GM12873 (cell line): ENCODE measurements around the gene SARNP.

Source experiments
- CTCF ChIP-seq: IDR thresholded peaks from 2 replicates; pipeline ENCODE4 v1.5.1; 2012; ENCODE audit warnings: low read depth, mild to moderate bottlenecking, moderate library complexity, low read length, control low read depth; ENCODE audit not compliant: insufficient read depth; ENCODE audit errors: missing control alignments

The SARNP gene, protein sequence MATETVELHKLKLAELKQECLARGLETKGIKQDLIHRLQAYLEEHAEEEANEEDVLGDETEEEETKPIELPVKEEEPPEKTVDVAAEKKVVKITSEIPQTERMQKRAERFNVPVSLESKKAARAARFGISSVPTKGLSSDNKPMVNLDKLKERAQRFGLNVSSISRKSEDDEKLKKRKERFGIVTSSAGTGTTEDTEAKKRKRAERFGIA

GRCh38 chr12:55817345-55818139, at the start of gene SARNP, which contains the start of gene ORMDL2:
Gene SARNP (minus strand): TSS chr12:55817724. CDS start chr12:55817701, 23 bp downstream.
Gene ORMDL2 (plus strand): TSS chr12:55818041. CDS start chr12:55819000, 959 bp downstream.
- TF ChIP-seq CTCF = no peak

GRCh38 chr12:55865327-55865726, 47.8 kb upstream of the SARNP start:
- no peak for TF ChIP-seq CTCF

DNA sequence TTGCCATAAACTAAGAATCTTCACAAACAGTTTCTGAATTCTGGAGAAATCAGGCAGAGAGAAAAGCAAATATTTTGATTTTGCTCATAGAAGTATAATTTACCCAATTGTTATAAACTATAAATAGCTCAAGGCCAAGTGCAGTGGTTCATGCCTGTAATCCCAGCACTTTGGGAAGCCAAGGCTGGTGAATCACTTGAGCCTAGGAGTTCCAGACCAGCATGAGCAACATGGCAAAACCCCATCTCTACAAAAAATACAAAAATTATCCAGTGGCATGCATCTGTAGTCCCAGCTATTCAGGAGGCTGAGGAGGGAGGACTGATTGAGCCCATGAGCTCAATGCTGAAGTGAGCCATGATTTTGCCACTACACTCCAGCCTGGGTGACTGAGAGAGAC, 44.8 kb upstream of the SARNP start:
- no peak for TF ChIP-seq CTCF

GRCh38 chr12:55861871-55862270, 44.3 kb upstream of the SARNP start:
- TF ChIP-seq CTCF = no peak

DNA sequence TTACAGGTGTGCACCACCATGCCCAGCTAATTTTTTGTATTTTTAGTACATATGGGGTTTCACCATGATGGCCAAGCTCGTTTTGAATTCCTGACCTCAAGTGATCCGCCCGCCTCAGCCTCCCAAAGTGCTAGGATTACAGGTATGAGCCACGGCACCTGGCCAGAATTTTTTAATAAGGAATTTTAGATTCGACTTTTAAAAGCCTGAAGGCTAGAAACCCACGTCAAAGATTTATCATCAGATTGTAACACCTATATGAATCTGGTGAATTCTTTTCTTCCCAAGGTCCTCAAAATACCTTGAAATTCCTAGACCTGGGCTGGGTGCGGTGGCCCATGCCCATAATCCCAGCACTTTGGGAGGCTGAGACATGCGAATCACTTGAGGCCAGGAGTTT, 43.9 kb upstream of the SARNP start:
- no peak for TF ChIP-seq CTCF

- no peak for TF ChIP-seq CTCF
Measured at GRCh38 chr12:55852740-55853139, 35.2 kb upstream of the SARNP start.

- TF ChIP-seq CTCF = no peak
Measured at GRCh38 chr12:55850893-55851292, 33.4 kb upstream of the SARNP start.
